HG03457 (cell line): Measurements from ENCODE around the gene USP15.
"Not testable (repeated sequence)": the region's sequence is repeated elsewhere in the genome, so short reads cannot be mapped to it uniquely, and the experiment has no call there.

Source experiments
- ATAC-seq: cut with Tn5 transposase; IDR thresholded peaks from one replicate; pipeline ENCODE4 v1.9.1; 2021; ENCODE audit warnings: moderate number of reproducible peaks; ENCODE audit not compliant: unreplicated experiment

Gene USP15

DNA sequence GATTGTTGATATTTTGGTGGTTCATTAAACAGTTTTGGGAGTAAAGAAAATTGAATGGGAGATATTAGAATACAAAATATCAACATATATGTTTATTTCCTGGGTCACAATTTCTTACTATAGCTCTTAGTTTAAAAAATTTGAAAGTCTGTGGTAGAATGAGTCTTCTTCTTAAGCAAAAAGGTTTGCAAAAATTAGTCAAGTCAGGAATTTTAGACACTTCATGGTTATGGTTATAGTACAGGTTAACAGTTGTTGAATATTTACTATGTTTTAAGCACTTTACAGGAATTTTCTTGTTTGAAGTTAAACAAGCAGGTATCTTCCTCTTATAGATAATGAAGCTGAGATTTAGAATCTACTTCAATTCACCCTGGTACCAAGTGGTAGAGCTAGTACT lies 56.8 kb downstream of the USP15 start:
- no peak for ATAC-seq

DNA sequence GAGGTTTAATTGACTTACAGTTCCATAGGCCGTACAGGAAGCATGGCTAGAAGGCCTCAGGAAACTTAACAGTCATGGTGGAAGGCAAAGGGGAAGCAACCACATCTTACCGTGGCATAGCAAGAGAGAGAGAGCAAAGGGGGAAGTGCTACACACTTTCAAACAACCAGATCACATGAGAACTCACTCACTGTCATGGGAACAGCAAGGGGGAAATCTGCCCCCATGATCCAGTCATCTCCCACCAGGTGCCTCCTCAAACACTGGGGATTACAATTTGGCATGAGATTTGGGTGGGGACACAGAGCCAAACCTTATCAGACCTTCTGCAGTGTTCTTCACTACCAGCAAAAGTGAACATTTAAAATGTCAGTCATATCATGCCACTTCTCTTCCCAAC lies 58.9 kb downstream of the USP15 start:
- ATAC-seq = no peak

DNA sequence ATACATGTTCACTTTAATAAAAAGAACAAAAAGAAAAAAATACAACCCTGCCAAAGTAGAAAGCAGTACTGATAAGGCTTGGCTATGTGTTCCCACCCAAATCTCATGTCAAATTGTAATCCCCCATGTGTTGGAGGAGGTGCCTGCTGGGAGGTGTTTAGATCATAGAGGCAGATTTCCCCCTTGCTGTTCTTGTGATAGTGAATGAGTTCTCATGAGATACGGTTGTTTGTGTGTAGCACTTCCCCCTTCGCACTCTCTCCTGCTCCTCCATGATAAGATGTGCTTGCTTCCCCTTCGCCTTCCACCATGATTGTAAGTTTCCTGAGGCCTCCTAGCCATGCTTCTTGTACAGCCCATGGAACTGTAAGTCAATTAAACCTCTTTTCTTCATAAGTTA lies 59.9 kb downstream of the USP15 start:
- no peak for ATAC-seq

DNA sequence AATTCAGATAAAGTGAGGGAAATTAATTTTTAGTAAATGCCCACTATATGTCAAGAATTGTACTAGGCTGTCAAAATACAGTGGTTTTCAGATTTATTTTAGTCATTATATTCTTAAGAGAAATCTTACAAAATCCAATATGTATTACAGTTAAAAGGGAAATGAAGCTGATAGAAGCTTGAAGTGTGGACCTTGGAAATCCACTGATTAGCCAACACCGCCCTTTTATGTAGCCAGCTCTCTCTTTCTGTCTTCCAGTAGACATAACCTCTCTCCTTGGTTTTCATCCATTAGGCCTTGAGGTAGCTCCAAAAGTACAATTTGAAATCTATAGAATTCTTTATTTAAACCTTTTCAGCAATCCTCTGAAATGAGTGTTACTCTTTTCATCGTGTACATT lies 63.2 kb downstream of the USP15 start:
- no peak for ATAC-seq

DNA sequence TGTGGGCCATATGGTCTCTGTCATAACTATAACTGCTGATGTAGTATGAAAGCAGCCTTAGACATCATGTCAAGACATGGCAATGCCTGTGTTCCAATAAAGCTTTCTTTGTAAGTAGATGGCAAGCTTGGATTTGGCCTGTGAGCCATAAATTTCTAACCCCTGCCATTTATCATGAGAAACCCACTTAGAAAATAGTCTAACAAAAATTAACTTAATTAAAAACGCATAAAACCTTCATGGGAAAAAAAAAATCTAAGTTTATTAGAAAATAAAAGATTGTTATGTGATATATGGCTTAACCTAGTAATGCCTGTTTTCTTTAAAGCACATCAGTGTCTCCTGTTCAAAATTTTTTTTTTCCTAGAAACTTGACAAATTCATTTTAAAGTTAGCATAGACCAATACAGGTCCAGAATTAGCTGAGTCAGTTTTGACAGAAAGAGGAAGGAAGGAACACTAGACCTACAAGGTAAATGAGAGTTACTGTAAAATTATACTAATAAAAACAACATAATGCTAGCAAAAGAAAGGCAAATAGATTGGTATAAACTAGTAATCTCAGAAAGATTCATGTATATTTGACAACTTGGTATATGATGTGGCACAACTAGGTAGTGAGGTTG lies 68.2 kb downstream of the USP15 start:
- ATAC-seq = no peak

DNA sequence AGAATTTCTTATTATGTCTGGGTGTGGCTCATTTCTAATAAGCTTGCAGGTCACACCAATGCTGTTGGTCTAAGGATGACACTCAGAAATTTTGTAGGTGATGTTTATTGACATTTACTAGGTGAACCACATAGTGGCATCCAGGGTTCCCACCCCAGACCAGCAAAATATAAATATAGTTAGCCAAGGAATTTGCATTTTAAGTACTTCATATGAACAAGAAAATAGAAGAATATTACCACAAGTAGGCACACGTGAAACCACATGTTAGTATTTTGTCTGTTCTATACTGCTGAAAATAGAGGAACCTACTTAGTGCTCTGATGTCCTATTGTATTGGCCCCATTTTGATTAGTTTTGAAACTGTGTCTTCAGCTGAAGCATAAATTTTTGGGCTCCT lies 71.1 kb downstream of the USP15 start:
- peak; percentile 42 for ATAC-seq

DNA sequence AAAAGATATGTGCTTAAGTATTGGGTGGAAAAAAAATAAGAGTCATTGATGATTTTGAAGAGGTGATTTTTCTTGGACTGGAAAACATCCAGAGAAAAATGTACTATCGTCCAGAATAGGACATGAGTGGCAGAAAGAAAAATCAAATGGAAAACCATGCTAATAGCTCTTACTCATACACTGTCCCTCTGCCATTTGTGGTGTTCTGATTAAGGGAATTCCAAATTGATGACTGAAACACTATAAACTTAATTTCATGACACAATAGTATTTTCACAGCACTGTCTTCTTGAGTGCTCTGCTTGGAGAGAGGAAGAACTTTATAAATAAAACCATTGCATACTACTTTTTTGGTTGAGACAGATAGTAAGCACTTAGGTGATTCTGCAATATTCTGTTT lies 72.4 kb downstream of the USP15 start:
- ATAC-seq = no peak

DNA sequence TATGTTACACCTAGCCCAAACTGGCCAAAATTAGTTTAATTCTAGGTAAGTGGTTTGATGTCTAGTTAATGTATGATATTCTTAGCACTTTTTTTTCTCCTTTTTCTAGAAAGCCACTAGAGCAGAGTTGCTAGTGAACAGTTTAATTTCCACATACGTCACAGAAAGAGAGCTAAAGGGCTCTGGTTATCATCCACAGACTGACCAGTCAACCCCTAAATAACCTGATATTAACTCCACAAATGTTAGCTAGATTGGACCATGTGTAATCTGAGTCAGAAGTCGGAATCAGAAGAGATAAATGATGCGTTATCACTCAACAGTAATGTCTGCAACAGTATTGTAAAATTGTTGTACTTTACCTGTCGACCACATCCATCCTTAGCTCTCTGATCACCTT lies 74.9 kb downstream of the USP15 start:
- no peak for ATAC-seq

DNA sequence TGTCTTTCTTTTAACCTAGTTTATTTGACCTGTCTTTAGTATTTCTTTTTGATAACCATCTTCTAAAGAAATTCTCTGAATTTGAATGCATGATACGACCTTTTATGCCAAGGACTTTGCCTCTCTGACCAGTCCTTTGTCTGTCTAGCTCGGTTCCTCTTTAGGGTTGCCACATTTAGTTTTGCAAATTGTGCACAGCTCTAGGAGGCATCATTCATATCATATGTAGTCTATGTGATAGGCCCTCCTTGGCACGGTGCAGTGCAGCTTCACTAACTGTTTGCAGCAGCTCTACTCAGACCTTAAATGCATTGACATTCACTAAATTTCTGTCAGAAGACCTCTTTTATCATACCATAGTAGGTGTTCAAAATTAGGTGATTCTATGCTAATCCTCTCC lies 75.6 kb downstream of the USP15 start:
- ATAC-seq = no peak

DNA sequence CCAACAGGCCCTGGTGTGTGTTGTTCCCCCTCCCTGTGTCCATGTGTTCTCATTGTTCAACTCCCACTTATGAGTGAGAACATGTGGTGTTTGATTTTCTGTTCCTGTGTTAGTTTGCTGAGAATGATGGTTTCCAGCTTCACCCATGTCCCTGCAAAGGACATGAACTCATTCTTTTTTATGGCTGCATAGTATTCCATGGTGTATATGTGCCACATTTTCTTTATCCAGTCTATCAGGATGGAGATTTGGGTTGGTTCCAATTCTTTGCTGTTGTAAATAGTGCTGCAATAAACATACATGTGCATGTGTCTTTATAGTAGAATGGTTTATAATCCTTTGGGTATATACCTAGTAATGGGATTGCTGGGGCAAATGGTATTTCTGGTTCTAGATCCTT lies 77.4 kb downstream of the USP15 start:
- not testable (repeated sequence) for ATAC-seq

DNA sequence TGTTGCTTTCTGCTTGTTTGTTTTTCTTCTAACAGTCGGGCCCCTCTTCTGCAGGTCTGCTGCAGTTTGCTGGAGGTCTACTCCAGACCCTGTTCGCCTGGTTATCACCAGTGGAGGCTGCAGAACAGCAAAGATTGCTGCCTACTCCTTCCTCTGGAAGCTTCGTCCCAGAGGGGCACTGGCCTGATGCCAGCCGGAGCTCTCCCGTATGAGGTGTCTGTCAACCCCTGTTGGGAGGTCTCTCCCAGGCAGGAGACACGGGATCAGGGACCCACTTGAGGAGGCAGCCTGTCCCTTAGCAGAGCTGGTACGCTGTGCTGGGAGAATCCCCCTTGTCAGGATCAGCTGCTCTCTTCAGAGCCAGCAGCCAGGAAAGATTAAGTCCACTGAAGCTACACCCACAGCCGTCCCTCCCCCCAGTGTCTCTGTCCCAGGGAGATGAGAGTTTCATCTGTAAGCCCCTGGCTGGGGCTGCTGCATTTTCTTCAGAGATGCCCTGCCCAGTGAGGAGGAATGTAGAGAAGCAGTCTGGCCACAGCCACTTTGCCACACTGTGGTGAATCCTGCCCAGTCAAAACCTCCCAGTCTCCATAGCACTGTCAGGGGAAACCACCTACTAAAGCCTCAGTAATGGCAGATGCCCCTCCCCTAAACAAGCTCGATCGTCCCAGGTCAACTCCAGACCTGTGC lies 82.6 kb downstream of the USP15 start:
- not testable (repeated sequence) for ATAC-seq

DNA sequence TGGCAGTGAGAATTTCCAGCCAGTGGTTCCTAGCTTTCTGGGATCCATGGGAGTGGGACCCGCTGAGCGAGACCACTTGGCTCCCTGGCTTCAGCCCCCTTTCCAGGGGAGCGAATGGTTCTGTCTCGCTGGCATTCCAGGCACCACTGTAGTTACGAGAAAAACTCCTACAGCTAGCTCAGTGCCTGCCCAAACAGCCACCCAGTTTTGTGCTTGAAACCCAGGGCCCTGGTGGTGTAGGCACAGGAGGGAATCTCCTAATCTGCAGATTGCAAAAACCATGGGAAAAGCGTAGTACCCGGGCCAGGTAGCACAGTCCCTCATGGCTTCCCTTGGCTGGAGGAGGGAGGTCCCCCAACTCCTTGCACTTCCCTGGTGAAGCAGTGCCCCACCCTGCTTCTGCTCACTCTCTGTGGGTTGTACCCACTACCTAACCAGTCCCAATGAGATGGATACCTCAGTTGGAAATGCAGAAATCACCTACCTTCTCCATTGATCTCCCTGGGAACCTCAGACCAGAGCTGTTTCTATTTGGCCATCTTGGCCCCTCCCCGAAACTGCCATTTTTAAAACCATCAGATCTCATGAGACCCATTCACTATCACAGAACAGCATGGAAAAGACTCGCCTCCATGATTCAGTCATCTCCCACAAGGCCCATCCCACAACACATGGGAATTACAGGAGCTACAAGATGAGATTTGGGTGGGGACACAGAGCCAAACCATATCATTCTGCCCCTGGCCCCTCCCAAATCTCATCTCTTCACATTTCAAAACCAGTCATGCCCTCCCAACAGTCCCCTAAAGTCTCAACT lies 83.3 kb downstream of the USP15 start:
- ATAC-seq = not testable (repeated sequence)

DNA sequence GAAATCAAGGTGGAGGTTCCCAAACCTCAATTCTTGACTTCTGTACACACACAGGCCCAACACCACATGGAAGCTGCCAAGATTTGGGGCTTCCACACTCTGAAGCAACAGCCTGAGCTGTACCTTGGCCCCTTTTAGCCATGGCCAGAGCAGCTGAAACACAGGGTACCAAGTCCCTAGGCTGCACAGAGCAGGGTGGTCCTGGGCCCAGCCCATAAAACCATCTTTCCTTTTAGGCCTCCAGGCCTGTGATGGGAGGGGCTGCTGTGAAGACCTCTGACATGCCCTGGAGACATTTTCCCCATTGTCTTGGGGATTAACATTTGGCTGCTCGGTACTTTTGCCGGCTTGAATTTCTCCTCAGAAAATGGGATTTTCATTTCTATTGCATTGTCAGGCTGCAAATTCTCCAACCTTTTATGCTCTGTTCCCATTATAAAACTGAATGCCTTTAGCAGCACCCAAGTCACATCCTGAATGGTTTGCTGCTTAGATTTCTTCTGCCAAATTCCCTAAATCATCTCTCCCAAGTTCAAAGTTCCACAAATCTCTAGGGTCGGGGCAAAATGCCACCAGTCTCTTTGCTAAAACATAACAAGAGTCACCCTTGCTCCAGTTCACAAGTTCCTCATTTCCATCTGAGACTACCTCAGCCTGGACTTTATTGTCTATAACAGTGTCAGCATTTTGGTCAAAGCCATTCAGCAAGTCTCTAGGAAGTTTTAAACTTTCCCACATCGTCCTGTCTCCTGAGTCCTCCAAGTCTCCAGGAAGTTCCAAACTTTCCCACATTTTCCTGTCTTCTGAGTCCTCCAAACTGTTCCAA lies 84.7 kb downstream of the USP15 start:
- not testable (repeated sequence) for ATAC-seq

DNA sequence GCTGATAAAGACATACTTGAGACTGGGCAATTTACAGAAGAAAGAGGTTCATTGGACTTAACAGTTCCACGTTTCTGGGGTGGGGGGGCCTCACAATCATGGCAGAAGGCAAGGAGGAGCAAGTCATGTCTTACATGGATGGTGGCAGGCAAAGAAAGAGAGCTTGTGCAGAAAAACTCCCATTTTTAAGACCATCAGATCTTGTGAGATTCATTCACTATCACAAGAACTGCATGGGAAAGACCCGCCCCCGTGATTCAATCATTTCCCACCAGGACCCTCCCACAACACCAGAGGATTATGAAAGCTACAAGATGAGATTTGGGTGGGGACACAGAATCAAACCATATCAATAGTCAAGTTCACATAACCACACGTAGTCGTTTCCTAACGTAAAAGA lies 85.5 kb downstream of the USP15 start:
- ATAC-seq = no peak

DNA sequence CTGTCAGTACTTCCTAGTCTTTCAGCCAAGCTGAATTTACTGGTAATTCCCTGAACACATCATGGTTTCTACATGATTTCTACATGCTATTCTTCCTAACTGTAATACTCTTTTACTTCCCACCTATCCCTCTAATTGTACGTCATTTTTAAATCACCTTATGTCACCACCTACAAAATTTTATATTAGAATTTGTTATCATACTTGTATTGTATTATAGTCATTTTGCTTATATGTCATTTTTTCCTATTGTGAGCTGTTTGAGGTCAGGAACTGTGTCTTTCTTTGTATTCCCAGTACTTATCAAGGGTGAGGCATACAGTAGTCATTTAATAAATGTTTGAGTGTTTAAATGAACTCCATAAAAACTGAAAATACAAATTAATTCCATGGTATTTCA lies 86.6 kb downstream of the USP15 start:
- no peak for ATAC-seq

DNA sequence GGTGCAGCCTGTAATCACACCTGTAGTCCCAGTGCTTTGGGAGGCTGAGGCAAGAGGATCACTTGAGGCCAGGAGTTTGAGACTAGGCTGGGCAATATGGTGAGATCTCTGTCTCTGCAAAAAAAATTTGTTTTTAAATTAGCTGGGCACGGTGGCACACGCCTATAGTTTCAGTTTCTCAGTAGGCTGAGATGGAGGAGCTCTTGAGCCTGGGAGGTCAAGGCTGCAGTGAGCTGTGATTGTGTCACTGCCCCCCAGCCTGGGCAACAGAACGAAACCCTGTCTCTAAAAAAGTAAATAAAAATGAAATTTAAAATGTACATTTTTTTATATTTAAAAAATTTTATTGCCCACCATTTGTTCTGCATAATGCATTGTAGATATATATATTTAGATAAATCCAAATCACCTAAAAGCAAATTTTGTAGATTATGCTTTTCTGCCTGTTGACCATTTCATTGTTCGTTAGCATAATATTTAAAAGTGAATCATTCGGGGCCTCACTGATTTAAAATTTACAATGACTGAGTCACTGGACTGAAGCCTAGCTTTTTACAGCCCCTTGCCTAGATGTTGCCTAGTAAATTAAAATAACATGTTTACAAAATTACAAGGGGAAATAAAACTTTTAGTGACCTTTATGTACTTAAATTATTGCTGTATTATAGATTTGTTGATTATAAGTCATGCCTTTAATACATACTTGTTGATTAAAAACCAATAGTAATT lies 87.9 kb downstream of the USP15 start:
- no peak for ATAC-seq

DNA sequence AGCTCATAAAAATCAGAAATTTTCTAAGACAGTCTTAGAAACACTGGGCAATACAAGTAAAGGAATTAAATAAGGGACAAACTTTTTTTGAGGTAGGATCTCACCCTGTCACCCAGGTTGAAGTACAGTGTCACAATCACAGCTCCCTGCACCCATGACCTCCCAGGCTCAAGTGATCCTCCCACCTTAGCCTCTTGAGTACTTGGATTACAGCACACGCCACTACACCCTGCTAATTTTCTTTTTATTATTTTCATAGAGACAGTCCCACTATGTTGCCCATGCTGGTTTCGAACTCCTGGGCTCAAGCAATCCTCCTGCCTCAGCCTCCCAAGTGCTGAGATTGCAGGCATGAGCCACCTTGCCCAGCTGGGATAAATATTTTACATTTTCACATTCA lies 90.3 kb downstream of the USP15 start:
- ATAC-seq = no peak

DNA sequence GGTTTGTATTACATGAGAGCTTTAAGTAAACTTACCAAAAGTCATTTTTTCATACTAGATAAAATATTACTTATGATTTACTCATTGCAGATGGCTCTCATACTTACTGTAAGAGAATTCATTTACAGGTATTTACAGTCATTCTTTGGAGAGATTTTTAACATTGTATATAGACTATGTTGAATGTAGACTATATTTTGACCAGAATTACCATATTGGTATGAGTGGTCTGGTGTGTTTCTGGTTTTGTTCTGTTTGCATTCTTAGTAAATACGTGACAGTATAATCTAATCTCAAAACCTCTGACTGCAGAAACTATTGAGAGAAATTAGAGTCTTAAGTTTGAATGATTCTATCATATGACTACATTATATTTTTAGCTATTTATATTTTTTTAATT lies 91.1 kb downstream of the USP15 start:
- ATAC-seq = no peak

DNA sequence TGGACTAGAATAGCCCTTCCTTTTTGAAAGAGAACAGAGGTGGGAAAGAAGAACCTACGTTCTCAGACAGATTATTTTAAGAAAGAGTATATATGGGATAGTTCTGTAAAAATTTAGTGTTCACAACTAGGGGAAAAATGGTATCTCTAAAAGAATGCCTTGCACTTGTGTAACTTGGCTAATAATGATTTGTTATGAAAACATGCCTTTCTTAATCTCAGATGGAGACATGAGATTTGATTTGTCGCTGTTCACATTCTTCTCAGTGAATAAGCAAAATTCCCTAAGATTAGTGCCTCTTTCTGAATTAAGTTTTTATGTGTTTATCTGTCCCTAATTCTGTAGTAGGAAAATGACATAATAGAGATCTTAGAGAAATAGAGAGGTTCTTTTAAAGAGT lies 100.8 kb downstream of the USP15 start:
- ATAC-seq = no peak

DNA sequence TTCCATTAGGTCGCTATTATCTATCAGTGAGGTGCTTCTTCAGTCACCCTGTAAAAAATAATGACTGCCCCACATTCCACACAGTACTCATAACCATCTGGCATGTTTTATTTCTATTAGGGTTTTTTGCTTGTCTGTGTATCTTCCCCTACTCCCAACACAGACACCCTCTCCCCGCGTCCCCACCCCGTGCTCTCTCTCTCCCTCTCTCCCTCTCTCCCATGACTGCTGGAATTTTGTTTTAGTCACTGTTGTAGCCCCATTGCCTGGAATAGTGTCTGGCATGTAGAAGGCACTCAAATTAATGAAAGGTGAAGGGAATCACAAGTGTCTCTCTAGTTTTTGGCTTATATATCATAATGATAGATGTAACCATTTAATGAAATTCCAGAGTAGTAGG lies 103.3 kb downstream of the USP15 start:
- ATAC-seq = no peak

DNA sequence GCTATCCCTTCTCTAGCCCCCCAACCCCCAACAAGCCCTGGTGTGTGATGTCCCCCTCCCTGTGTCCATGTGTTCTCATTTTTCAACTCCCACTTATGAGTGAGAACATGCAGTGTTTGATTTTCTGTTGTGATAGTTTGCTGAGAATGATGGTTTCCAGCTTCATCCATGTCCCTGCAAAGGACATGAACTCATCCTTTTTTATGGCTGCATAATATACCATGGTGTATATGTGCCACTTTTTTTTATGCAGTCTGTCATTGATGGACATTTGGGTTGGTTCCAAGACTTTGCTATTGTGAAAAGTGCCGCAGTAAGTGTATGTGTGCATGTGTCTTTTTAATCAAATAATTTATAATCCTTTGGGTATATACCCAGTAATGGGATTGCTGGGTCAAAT lies 104.5 kb downstream of the USP15 start:
- ATAC-seq = not testable (repeated sequence)
